ENCODE measurements around the gene SMKR1.

DNA sequence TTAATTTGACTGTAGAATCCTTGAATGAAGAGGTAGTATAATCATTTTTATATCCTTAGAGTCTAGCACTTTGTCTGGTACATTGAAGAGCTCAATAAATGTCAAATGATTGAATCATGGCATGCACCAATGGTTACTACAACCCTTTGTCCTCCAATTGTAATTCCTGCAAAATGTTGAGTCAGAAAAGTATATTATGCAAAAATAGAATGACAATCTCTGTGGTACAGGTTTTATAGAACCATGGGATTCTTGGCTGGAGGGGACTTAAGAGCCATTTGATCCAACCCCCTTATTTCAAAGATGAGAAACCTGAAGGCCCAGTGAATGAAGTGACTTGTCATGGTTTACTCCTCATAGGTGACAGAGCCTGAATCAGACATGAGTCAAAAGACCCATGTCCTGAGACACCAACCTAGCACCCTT, 30.9 kb upstream of the SMKR1 start:
- TF ChIP-seq CTCF (IDR thresholded peaks at IDR 0.05 in 4 of 5, conservative IDR thresholded peaks at IDR 0.05 in 1 of 5) (no peak), POLR2A (IDR thresholded peaks at IDR 0.05) (no peak)
